Measurements from ENCODE around the gene CHP1. TPM values are rescaled to one million over a fixed set of nuclear protein-coding genes. Genes with fewer than 3 reads are reported as not detected.
A peak's percentile ranks its signal among the peaks of the same experiment; 100 is the strongest.

Gene CHP1
- total RNA-seq, 1 experiment from 2014 or later = 91.1 TPM

DNA sequence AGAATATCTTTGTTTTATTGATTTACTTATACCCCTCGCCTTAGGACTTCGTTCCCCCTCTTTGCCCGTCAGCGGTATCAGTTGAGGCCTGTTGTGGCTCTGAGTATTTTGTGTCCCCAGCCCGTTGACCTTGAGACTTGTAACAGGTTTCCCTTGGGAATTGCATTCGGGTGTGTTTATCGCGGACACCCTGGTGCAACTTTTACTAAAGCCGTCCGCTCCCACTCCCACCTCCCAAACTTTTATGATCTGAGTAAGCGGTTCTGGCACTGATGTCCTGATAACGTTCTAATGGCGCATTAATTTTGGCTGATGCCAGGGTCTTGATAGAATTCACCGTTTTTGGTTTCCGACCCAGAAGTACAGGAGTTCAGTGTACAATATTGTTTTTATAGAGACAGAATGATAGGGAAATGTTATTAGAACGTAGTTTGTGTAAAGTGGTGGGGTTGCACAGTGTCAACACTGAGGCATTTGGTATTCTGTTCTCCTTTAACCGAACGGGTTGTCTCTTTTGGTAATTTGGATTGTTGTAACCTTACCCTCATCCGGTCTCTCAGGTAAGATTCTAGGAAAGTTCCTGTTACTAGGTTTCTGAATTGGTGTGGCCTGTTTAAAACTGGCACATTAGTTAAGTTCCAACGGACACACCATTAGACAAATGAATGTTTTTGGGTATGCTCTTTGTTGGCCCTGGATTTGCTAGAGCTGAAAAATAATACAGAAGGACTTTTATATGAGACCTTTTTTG, 53.5 kb downstream of the CHP1 start:
- H3K27ac Mint-ChIP-seq (ENCODE audit: low read depth, unreplicated experiment) = peak overlapping the region; percentile 95
- H3K36me3 Mint-ChIP-seq (ENCODE audit: insufficient read depth, unreplicated experiment) = peaks cover 46% of the 10 kb centered on the region
- peak; percentile 31 for DNase-seq (ENCODE audit: unreplicated experiment)
- peak overlapping the region; percentile 95 for H3K4me3 Mint-ChIP-seq (ENCODE audit: unreplicated experiment)
- intact Hi-C loops (cut with micrococcal nuclease) = loop anchor here (2.0 kb wide), 1 partner anchor 52 kb away; no protein-coding TSS in a partner anchor
- ChIA-PET POLR2A (interaction anchor here (0.5 to 6.7 kb wide), 21 partner anchors 8 to 517 kb away, joined by 3 to 76 read pairs (median 5); partner anchors contain the start of genes CHP1, EXD1, INO80 and NUSAP1), CTCF (interaction anchor here (0.9 kb wide), 1 partner anchor 53 kb away, joined by 3 read pairs; the partner anchor contains the start of gene CHP1)
- no peaks in the 10 kb centered on the region for H3K27me3 Mint-ChIP-seq (ENCODE audit: insufficient read depth, unreplicated experiment)
- TF ChIP-seq CTCF (IDR thresholded peaks at IDR 0.05; ENCODE audit: unreplicated experiment) = no peak
- peaks cover 28% of the 10 kb centered on the region for H3K4me1 Mint-ChIP-seq (ENCODE audit: insufficient read depth, unreplicated experiment)
- TSS peak; percentile 28 for BruUV-seq (replicated peaks)
- H3K9me3 Mint-ChIP-seq (ENCODE audit: unreplicated experiment) = no peaks in the 10 kb centered on the region

- Mint-ChIP-seq H3K27me3 (ENCODE audit: insufficient read depth, unreplicated experiment) (no peaks in the 10 kb centered on the region), H3K4me1 (ENCODE audit: insufficient read depth, unreplicated experiment) (peaks cover 28% of the 10 kb centered on the region), H3K4me3 (ENCODE audit: unreplicated experiment) (peak overlapping the region; percentile 95), H3K36me3 (ENCODE audit: insufficient read depth, unreplicated experiment) (peaks cover 43% of the 10 kb centered on the region), H3K9me3 (ENCODE audit: unreplicated experiment) (no peaks in the 10 kb centered on the region), H3K27ac (ENCODE audit: low read depth, unreplicated experiment) (peak overlapping the region; percentile 95)
- peak; percentile 8 for DNase-seq (ENCODE audit: unreplicated experiment)
- intact Hi-C loops (cut with micrococcal nuclease) = loop anchor here (2.0 kb wide), 1 partner anchor 52 kb away; no protein-coding TSS in a partner anchor
- ChIA-PET POLR2A (interaction anchor here (0.5 to 6.7 kb wide), 13 partner anchors 9 to 158 kb away, joined by 3 to 76 read pairs (median 3); partner anchors contain the start of genes CHP1, EXD1, NUSAP1 and OIP5), CTCF (interaction anchor here (0.9 kb wide), 1 partner anchor 54 kb away, joined by 3 read pairs; the partner anchor contains the start of gene CHP1)
- no peak for TF ChIP-seq CTCF (IDR thresholded peaks at IDR 0.05; ENCODE audit: unreplicated experiment)
- BruUV-seq (replicated peaks) = no TSS peak
These were observed 54.2 kb downstream of the CHP1 start for GRCh38 chr15:41285285-41285684.

GRCh38 chr15:41286665-41287333, 55.7 kb downstream of the CHP1 start:
- Mint-ChIP-seq H3K4me3 (ENCODE audit: unreplicated experiment) (no peak overlapping the region), H3K27ac (ENCODE audit: low read depth, unreplicated experiment) (no peak overlapping the region), H3K27me3 (ENCODE audit: insufficient read depth, unreplicated experiment) (no peaks in the 10 kb centered on the region), H3K9me3 (ENCODE audit: unreplicated experiment) (no peaks in the 10 kb centered on the region), H3K4me1 (ENCODE audit: insufficient read depth, unreplicated experiment) (peaks cover 21% of the 10 kb centered on the region), H3K36me3 (ENCODE audit: insufficient read depth, unreplicated experiment) (peaks cover 54% of the 10 kb centered on the region)
- peak; percentile 36 for DNase-seq (ENCODE audit: unreplicated experiment)
- intact Hi-C loops (cut with micrococcal nuclease) = loop anchor here (1.0 kb wide), 1 partner anchor 46 kb away; the partner anchor contains the start of genes NUSAP1 and OIP5
- no TSS peak for BruUV-seq (replicated peaks)
- CTCF ChIA-PET = interaction anchor here (0.5 to 1.2 kb wide), 2 partner anchors 220 to 261 kb away, joined by 5 read pairs; no protein-coding TSS in a partner anchor
- POLR2A ChIA-PET = interaction anchor here (0.6 to 6.7 kb wide), 9 partner anchors 13 to 439 kb away, joined by 3 to 76 read pairs (median 3); partner anchors contain the start of genes CHP1, EXD1, NUSAP1 and OIP5
- TF ChIP-seq CTCF (IDR thresholded peaks at IDR 0.05; ENCODE audit: unreplicated experiment) = no peak

- Mint-ChIP-seq H3K4me1 (ENCODE audit: insufficient read depth, unreplicated experiment) (peaks cover 19% of the 10 kb centered on the region), H3K4me3 (ENCODE audit: unreplicated experiment) (no peak overlapping the region), H3K9me3 (ENCODE audit: unreplicated experiment) (no peaks in the 10 kb centered on the region), H3K27me3 (ENCODE audit: insufficient read depth, unreplicated experiment) (no peaks in the 10 kb centered on the region), H3K27ac (ENCODE audit: low read depth, unreplicated experiment) (peak overlapping the region; percentile 49), H3K36me3 (ENCODE audit: insufficient read depth, unreplicated experiment) (peaks cover 66% of the 10 kb centered on the region)
- TF ChIP-seq CTCF (IDR thresholded peaks at IDR 0.05; ENCODE audit: unreplicated experiment) = no peak
- intact Hi-C loops (cut with micrococcal nuclease) = no loop called here
- POLR2A ChIA-PET = no interaction called here
- no peak for DNase-seq (ENCODE audit: unreplicated experiment)
- no TSS peak for BruUV-seq (replicated peaks)
- CTCF ChIA-PET = interaction anchor here (0.6 to 1.0 kb wide), 3 partner anchors 41 to 46 kb away, joined by 4 to 9 read pairs (median 5); partner anchors contain the start of genes NUSAP1 and OIP5
These were observed 57.4 kb downstream of the CHP1 start for GRCh38 chr15:41288464-41288863.
